Measurements from ENCODE around the gene DYTN.

GRCh38 chr2:206716623-206717022 lies 1.6 kb downstream of the DYTN start:
- TF ChIP-seq POLR2A (IDR thresholded peaks at IDR 0.05; ENCODE audit: low read depth, low read length) (no peak), POLR2AphosphoS5 (IDR thresholded peaks at IDR 0.05; ENCODE audit: low read depth, low read length) (no peak), TAF1 (IDR thresholded peaks at IDR 0.05; ENCODE audit: borderline replicate concordance, low read depth, low read length) (no peak)

Data from GM12892 (cell line).